ENCODE data around the gene UQCC2.

- TF ChIP-seq CTCF (IDR thresholded peaks at IDR 0.05) (no peak), POLR2A (IDR thresholded peaks at IDR 0.05) (no peak)
These were observed 41.1 kb upstream of the UQCC2 start for GRCh38 chr6:33752646-33753015.
